ENCODE measurements around the gene ICAM1.

DNA sequence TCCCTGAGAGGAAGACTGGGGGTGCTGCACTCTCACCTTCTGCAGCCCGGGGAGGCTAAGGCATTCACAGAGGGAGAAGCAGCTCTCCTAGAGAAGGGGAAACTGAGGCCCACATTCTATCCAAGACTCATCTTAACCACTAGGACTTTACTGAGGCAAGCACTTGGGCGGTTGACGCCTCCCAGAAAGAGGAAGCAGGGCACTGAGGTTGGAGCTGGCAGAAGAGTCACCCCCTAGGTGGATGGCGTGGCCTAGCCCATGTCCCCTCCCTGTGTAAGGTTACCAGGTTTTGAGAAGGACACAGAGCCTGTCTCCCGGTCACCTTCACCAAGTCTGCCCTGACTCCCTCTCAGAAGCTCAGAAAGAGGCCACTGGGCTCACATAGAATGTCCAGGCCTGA is 42.5 kb upstream of the ICAM1 start:
- TF ChIP-seq POLR2AphosphoS5 (IDR thresholded peaks at IDR 0.05; ENCODE audit: low read depth, low read length) (no peak), POLR2A (IDR thresholded peaks at IDR 0.05; ENCODE audit: low read depth, low read length) (no peak), PAX5 (IDR thresholded peaks at IDR 0.05; ENCODE audit: insufficient read depth, low read length, severe bottlenecking) (no peak), TAF1 (IDR thresholded peaks at IDR 0.05; ENCODE audit: low read depth, low read length) (no peak)
